GM21526 (cell line): ENCODE data around the gene SAMD11.
"Not testable (repeated sequence)": the region's sequence is repeated elsewhere in the genome, so short reads cannot be mapped to it uniquely, and the experiment has no call there.

Experiments
- ATAC-seq: cut with Tn5 transposase; IDR thresholded peaks from one replicate; pipeline ENCODE4 v1.9.1; 2021; ENCODE audit warnings: moderate library complexity; ENCODE audit not compliant: unreplicated experiment, low FRiP score

The SAMD11 gene, protein sequence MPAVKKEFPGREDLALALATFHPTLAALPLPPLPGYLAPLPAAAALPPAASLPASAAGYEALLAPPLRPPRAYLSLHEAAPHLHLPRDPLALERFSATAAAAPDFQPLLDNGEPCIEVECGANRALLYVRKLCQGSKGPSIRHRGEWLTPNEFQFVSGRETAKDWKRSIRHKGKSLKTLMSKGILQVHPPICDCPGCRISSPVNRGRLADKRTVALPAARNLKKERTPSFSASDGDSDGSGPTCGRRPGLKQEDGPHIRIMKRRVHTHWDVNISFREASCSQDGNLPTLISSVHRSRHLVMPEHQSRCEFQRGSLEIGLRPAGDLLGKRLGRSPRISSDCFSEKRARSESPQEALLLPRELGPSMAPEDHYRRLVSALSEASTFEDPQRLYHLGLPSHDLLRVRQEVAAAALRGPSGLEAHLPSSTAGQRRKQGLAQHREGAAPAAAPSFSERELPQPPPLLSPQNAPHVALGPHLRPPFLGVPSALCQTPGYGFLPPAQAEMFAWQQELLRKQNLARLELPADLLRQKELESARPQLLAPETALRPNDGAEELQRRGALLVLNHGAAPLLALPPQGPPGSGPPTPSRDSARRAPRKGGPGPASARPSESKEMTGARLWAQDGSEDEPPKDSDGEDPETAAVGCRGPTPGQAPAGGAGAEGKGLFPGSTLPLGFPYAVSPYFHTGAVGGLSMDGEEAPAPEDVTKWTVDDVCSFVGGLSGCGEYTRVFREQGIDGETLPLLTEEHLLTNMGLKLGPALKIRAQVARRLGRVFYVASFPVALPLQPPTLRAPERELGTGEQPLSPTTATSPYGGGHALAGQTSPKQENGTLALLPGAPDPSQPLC

DNA sequence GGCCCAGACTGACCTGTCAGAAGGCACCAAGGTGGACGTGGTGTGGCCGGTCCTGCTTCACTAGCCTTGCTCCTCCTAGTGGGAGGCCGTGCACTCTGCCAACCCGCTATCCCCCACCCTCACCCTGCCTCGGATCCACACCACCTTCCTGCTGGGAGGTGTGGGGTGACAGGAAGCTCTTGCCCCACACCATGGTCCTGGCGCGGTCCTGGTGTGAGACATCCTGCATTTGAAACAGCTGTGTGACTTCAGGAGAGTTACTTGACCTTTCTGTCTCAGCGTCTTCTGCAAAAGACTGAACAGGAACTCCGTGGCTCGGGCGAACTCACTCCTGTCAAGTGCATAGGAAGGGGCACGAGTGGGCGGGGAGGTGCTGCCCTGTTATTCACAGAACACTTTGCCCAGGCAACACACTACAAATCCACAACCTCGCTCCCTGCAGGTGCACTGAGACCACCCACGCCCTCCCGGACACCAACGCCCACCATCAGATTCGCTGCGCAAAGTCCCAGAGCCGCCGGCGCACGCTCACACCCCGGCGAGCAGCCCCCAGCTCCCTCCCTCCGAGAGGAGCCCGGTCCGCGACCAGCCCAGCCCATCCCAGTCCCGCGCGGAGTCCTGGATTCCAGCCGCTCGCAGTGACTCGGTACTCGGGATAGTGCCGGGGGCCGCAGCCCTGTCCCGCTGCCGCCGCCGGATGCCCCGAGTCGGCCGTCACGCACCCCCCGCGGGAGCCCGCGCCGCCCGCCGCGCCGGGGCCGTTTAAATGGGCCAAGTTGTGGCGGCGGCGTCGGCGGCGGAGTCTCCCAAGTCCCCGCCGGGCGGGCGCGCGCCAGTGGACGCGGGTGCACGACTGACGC, at the start of gene SAMD11:
Gene SAMD11, plus strand, starts transcription at position 793 of the 860 bp plus-strand sequence. CDS start 509 bp downstream, outside the sequence.
- ATAC-seq: no peak

DNA sequence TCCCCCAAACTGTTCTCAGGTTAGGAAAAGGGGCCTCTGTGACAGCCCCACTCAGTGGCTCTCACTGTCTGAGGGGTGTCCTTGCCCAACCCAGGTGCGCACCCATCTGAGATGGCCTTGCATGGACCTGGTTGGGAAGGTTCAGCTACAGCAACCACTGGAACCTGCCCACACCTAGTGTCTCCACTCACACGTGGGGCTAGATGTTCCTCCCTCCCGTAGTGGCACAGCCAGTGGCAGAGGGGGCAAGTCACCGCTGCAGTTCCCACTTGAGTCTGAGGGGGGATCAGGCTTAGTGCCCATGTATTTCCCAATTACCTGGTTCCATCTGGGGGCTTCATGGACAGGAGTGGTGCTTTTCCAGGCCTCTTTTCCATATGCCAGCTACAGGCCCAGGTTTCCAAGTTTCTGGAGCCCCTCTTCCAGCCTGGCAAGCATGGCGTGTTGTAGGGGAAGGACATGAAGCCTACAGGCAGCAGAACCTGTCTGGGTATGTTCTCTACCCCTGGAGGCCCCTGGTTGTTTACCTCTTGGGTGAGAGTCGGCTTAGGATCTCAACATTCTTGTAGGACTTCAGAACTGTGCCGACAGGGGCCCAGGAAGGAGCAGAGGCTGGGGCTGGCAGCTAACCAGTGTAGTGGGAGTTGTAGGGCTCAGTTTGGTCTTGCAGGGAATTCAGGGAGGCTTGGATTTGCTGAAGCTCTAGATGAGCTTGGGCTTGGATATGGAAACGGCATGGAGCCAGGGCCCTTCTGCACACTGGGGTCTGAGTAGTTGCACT, 47.1 kb upstream of the SAMD11 start:
- not testable (repeated sequence) for ATAC-seq

DNA sequence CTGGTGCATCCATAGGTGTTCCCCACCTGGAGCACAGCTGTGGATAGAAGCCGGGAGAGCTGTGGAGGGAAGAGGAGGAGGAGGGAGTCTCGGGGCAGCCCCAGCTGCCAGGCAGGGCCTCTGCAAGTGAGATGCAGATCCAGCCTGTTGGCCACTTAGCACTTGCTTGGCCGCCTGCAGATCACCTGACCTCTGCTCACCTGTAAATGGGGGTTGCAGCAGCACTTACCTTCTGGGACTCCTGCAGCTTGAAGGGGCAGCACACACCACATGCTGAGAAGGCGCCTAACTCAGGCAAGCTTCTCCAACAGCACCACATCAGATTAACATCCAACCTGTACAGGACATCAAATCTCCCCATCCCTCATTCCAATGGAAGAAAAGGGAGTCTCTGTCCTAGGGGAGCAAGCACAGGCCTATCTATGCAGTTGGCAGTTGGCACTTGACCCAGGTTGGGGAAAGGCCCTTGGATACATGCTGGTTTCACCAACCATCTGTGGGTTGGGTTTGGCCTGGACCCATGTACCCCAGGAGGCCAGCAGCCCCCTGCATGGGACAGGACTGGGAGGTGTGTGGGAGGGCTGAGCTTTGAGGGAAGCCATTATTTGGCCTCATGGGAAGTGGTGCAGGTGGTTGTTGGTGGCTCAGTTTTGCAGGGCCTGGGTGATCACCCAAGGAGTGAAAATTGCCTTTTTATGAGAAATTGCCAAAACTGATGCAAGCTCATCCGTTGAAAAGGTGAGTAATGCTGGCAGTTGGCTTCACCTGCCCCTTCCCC, 46.3 kb upstream of the SAMD11 start:
- ATAC-seq: not testable (repeated sequence)

DNA sequence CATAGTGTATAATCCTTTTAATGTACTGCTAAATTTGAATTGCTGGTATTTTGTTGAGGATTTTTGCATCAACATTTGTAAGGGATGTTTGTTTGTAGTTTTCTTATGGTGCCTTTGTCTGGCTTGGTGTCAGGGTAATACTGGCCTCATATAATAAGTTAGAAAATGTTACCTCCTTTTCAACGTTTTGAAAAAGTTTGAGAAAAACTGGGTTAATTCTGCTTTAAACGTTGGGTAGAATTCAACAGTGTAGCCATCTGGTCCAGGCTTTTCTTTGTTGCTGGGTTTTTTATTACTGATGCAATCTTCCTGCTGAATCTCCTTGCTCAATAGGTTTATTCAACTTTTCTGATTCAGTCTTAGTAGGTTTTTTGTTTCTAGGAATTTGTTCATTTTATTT, 43.2 kb upstream of the SAMD11 start:
- not testable (repeated sequence) for ATAC-seq

DNA sequence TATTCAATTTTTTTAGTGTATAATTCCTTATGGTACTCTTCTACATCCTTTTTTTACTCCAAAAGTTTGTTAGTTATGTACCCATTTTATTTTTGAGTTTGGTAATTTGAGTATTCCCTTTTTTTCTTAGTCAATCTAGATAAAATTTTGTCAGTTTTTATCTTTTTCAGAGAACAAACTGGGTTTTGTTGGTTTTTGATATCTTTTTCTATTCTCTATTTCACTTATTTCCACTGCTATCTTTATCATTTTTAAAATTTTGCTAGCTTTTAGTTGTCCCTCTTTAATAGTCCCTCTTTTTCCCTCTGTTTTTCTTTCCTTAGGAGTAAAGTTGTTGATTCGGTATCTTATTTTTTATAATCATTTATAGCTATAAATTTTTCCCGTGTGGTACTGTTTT, 42.8 kb upstream of the SAMD11 start:
- ATAC-seq: not testable (repeated sequence)

DNA sequence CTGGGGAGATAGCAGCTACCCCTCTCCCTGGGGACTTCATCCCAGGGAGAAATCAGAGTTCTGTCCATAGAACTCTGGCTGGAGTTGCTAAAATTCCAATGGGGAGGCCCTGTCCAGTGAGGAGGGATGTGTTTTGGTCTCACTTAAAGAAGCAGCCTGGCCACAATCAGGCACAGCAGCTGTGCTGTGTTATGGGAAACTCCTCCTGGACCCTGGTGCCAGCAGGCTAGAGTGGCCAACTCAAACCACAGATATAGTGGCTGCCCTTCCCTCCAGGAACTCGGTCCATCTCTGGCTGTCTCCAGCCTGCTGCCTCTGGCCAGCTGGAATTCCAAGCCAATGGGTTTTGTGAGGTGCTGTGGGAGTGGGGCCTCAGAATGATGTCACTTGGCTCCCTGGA, 37.4 kb upstream of the SAMD11 start:
- ATAC-seq: no peak

DNA sequence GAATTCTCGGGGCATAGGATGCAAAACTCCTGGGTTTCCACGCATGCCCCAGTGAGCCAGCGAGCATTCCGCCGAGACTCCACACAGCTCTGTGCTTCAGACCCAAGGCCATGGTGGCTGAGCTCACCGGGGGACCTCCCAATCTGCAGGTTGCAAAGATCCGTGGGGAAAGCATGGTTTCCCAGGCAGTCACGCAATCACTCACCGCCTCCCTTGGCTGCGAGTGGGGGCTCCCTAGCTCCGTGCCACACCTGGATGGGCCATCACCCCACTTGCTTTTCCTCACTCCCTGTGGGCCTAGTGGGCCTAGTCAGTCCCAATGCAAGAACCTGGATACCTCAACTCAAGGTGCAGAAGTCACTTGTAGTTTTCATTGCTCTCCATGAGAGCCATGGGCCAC, 37.0 kb upstream of the SAMD11 start:
- ATAC-seq: no peak

DNA sequence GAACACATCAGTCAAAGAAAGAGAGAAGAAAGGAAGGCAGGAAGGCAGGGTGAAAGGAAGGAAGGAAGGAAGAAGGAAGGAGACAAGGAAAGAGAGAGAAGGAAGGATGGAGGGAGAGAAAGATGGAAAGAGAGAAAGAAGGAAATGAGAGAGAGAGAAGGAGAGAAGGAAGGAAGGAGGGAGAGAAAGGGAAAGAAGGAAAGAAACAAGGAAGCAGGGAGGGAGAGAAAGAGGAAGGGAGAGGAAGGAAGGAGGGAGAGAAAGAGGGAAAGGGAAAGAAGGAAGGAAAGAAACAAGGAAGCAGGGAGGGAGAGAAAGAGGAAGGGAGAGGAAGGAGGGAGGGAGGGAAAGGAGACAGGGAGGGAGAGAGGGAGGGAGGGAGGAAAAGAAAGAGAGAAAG, 35.4 kb upstream of the SAMD11 start:
- no peak for ATAC-seq

DNA sequence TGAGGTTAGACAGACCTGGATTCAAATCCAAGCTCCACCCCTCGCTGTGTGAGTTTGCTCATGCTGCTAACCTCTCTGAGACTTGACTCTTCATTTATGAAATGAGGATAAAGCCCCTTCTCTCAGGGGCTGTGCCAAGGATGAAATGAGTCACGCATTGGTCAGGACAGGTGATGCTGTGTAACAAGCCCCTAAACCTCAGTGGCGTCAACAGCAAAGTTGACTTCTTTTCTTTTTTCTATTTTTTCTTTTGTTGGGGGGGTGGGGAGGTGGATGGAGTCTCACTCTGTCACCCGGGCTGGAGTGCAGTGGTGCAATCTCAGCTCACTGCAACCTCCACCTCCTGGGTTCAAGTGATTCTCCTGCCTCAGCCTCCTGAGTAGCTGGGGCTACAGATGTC, 33.9 kb upstream of the SAMD11 start:
- not testable (repeated sequence) for ATAC-seq

DNA sequence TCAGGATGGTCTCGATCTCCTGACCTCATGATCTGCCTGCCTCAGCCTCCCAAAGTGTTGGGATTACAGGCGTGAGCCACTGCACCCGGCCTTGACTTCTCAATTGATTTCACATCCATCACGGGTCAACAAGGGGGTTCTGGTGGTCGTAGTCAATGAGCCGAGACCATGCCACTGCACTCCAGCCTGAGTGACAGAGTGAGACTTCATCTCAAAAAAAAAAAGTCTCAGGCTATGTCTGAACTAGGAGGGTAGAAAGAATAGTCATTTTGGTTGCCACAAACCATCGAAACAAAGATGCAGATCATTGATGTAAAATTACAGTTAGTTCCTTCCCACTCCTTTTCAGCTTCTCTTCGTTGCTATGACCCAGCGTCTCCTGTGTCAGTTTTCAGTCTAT, 33.5 kb upstream of the SAMD11 start:
- ATAC-seq: not testable (repeated sequence)

DNA sequence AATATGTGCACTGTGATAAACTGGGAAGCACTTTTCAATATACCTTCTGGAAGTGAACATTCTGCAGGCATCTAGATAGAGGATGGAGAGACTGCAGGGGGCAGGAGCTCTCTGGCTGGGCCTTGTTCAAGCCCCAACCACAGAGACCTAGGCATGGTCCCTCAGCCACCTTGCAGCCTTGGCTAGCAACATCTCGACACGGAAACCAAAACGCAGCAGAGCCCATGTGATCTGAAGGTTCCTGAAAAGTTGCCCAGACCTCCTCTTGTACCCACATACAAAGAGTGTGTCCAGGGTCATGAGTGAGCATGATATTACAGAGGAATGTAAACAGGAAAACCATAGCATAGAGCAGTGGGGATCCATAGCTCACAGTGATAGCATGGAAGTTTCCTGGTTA, 33.1 kb upstream of the SAMD11 start:
- ATAC-seq: no peak

DNA sequence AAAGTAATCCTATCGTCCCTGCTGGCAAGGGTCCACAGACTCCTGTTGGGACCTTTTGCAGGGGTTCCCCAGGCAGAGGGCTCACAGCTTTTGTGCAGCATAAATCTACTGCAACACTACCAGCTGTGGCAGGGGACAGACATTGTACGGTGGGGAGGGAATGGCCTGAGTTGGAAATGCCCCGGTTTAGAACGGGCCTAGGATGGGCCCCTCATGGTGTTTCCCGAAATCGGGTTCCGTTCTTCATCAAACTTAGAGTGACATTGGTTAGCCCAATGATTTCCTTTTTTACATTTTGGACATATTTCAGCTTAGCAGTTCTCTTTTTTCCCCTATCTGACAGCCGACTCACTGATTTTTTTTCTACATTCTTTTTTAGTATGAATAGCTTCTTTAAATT, 26.5 kb upstream of the SAMD11 start:
- ATAC-seq: no peak

DNA sequence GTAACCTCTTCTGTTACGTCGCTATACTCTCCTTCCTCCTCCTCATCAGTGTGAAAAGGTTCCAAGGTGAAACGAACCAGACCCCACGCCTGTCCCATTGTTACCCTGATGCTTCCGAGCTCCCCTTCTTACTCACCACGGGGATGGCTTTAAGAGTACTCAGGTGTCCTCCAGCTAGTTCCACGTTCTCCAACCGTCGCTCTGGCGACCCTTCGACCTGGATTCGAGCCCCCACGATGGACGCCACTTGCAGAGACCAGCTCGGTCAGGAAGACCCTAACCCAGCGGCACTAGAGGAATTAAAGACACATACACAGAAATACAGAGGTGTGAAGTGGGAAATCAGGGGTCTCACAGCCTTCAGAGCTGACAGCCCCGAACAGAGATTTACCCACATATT, 25.8 kb upstream of the SAMD11 start:
- not testable (repeated sequence) for ATAC-seq

DNA sequence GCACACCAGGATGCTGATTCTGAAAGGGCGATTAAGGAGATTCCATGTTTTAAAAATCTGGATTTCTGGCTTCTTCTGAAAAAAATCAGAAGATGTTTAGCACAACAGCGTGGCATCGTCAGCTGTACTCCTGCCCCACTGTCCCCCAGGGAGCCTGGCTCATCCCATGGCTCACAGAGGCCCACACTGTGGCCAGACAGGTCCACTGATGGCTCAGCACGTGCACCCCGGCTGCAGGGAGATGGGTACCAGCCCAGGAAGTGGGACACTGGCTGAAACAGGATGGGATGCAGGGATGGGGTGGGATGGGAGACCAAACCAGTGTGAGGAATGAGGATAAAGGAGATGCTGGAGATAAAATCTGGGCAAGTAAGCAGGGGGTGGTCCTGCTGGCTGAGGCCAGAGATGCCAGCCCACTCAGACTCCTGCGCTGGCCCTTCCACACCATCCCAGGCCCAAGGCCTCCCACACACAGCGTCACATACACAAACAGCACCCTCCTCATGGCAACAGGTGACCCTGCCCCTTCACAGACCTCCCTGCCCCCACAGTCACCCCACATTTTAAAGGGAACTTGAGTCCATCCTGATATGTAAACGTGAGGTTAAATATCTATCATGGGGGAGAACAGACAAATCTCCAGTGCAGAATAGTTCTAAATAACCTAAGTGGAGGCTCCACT, 23.9 kb upstream of the SAMD11 start:
- no peak for ATAC-seq

DNA sequence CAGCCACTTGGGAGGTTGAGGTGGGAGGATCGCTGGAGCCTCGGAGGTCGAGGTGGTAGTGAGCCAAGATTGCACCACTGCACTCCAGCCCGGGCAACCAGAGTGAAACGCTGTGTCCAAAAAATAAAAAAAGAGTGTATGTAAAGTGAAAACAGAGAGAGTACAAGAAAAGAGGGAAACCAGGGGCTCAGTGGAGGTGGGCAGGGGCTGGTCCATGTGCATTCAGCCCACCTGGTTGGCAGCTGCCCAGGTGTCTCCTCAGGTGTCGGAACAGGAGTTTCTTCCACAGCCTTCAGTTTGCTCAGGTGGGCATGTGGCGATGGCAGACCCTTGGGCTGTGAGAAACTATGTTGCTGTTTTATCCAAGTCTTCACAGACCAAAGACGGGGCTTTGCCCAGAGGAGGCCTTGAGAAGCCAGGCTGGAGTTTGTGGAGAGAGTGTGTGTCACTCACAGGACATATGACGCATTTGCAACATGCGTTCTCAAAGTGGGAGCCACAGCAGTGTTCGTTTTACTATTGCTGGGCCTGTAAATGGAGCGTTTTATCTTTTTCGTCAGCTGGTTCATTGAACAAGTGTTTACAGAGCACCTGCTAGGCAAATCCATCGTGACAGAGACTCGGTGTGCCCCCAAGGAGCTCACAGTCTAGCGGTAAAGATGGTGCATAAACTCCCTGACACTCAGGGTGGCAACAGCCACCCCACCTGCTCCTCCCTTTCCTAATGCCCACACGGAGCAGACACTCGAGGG, 22.4 kb upstream of the SAMD11 start:
- ATAC-seq: no peak

DNA sequence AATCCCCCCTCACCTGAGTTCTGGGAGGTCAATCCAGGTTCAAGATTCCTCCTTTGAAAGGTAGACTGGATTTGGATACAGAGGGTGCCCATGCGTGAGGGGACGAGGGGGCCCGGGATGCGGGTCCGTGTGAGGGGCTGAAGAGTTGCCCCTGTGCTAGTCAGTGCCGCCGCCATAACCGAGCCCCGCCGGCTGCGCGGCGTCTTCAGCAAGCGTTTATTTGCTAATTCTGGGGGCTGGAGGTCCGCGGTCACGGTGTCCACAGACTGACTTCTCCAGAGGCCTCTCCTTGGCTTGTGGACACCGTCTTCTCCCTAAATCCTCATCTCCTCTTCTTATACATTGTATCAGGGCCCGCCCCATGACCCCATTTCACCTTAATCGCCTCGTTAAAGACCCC, 20.9 kb upstream of the SAMD11 start:
- ATAC-seq: no peak

DNA sequence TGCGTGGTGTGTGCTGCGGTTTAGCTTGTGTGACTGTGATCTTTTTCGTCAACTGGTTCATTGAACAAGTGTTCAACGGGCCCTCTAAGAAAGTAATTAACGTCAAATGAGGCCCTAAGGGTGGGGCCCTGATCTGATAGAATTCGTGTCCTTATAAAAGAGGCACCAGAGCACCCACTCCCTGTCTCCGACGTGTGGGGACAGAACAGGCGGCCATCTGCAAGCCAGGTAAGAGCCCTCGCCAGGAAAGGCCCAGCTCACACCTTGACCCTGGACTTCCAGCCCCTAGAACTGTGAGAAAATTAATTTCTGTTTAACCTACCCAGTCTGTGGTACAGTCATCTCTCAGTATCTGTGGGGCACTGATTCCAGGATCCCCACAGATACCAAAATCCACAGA, 20.4 kb upstream of the SAMD11 start:
- no peak for ATAC-seq

DNA sequence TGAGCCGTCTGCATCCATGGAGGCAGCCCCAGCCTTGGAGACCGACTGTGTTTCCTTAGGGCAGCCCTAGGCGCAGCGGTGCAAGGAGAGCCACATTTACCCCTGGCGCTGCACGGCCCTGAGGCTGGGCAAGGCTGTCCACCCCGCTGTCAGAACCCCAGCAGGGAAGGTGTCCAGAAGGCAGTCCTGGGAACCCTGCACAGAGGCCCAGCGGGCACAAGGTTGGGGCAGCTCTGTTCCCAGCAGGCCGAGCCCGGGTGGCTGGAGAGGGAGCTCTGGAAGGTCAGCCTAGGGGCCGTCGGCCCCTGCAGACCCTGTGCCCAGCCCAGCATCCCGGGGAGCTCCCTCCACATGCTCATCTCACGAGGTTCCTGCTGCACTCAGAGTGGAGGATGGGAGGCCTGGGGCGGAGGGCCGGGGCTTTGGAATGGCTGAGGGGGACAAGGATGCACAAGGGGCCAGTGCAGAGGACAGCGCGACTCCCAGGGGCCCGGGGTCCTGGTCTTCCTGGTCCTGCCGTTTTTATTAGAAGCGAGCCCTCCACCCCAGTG, 19.9 kb upstream of the SAMD11 start:
- no peak for ATAC-seq
